ENCODE results near the gene C12orf76. TPM values are rescaled to one million over a fixed set of nuclear protein-coding genes. Genes with fewer than 3 reads are reported as not detected.

C12orf76 gene
- total and polyA plus RNA-seq, 9 of the 15 experiments (the other 6 are each of a cell fraction or from before 2014, with no cell fraction given), result 6.3 to 38.6 (median 12.3) TPM

DNA sequence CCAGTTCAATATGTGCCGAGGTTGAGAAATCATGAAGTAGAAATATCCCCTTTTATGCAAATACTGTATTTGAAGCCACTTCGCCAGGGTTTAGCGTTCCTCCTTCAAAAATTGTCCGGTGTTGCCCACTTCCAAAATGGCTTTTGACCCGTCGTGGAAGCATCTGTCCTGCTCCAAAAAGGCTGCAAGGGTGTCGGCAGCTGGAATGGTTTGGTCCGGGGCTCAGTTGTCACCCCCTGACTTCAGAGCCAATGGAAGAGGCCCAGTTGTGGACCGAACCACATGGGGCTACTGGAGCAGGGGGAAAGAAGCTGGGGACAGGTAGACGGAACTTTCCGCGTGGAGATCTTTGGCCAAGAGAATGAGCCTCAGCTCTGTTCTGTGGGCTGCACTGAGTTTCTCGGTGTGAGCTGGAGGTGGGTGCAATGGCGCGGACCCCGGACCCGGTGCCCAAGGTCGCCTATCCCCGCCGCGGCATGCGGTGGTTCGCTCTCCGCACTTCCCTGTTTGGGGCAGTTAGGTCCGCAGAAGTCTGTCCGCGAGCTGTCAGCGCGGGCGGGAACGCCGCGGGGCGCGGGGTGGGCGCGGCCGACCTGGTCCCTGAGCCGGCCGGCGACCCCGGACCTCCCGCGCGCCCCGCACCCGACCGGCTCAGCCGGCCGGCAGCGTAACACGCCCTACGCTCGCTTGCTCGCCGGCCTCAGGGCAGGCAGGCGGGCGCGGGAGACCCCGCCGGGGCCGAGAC lies 49.2 kb downstream of the C12orf76 start, which contains the start of gene ANKRD13A (continued):
- TF ChIP-seq POLR3A (IDR thresholded peaks at IDR 0.05; ENCODE audit: borderline replicate concordance, extremely low read depth, insufficient read depth, insufficient read length) (no peak), SMAD2 (IDR thresholded peaks at IDR 0.05; ENCODE audit: low read depth, low read length) (no peak), ZNF133 (CRISPR knock-in tag; IDR thresholded peaks at IDR 0.05) (no peak), ZFP91 (CRISPR knock-in tag; IDR thresholded peaks at IDR 0.05) (0 out of 2 replicates have a peak, but pooled peaks have one; percentile 26), KLF13 (tag; IDR thresholded peaks at IDR 0.05; ENCODE audit: borderline replicate concordance, low read depth) (no peak), ZC3H4 (CRISPR knock-in tag; IDR thresholded peaks at IDR 0.05; ENCODE audit: borderline replicate concordance) (no peak), FOXO4 (CRISPR knock-in tag; IDR thresholded peaks at IDR 0.05) (no peak), ZNF134 (CRISPR knock-in tag; conservative IDR thresholded peaks at IDR 0.05) (no peak), SRF (CRISPR knock-in tag; IDR thresholded peaks at IDR 0.05) (peak; percentile 49 to 64; a peak in 1 of 4 replicates), KLF10 (CRISPR knock-in tag; IDR thresholded peaks at IDR 0.05) (no peak), PCBP2 (IDR thresholded peaks at IDR 0.05; ENCODE audit: low read depth, low read length, poor library complexity, severe bottlenecking) (no peak), FOXA1 (IDR thresholded peaks at IDR 0.05; ENCODE audit: borderline replicate concordance) (no peak), ZNF561 (CRISPR knock-in tag; conservative IDR thresholded peaks at IDR 0.05) (no peak), ESRRB (CRISPR knock-in tag; IDR thresholded peaks at IDR 0.05; ENCODE audit: borderline replicate concordance) (no peak), TCF7 (IDR thresholded peaks at IDR 0.05; ENCODE audit: borderline replicate concordance) (peak; percentile 30; the same call in 1 of the 2 replicates)
- TF ChIP-seq, protein P1, sequence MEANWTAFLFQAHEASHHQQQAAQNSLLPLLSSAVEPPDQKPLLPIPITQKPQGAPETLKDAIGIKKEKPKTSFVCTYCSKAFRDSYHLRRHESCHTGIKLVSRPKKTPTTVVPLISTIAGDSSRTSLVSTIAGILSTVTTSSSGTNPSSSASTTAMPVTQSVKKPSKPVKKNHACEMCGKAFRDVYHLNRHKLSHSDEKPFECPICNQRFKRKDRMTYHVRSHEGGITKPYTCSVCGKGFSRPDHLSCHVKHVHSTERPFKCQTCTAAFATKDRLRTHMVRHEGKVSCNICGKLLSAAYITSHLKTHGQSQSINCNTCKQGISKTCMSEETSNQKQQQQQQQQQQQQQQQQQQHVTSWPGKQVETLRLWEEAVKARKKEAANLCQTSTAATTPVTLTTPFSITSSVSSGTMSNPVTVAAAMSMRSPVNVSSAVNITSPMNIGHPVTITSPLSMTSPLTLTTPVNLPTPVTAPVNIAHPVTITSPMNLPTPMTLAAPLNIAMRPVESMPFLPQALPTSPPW (CRISPR knock-in tag; IDR thresholded peaks at IDR 0.05), result peak; percentile 50; the same call in 1 of the 2 replicates
- TF ChIP-seq, protein P2, sequence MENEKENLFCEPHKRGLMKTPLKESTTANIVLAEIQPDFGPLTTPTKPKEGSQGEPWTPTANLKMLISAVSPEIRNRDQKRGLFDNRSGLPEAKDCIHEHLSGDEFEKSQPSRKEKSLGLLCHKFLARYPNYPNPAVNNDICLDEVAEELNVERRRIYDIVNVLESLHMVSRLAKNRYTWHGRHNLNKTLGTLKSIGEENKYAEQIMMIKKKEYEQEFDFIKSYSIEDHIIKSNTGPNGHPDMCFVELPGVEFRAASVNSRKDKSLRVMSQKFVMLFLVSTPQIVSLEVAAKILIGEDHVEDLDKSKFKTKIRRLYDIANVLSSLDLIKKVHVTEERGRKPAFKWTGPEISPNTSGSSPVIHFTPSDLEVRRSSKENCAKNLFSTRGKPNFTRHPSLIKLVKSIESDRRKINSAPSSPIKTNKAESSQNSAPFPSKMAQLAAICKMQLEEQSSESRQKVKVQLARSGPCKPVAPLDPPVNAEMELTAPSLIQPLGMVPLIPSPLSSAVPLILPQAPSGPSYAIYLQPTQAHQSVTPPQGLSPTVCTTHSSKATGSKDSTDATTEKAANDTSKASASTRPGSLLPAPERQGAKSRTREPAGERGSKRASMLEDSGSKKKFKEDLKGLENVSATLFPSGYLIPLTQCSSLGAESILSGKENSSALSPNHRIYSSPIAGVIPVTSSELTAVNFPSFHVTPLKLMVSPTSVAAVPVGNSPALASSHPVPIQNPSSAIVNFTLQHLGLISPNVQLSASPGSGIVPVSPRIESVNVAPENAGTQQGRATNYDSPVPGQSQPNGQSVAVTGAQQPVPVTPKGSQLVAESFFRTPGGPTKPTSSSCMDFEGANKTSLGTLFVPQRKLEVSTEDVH (IDR thresholded peaks at IDR 0.05; ENCODE audit: low read depth, partially characterized antibody), result no peak
- TF ChIP-seq, protein P3, sequence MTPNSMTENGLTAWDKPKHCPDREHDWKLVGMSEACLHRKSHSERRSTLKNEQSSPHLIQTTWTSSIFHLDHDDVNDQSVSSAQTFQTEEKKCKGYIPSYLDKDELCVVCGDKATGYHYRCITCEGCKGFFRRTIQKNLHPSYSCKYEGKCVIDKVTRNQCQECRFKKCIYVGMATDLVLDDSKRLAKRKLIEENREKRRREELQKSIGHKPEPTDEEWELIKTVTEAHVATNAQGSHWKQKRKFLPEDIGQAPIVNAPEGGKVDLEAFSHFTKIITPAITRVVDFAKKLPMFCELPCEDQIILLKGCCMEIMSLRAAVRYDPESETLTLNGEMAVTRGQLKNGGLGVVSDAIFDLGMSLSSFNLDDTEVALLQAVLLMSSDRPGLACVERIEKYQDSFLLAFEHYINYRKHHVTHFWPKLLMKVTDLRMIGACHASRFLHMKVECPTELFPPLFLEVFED (CRISPR knock-in tag; conservative IDR thresholded peaks at IDR 0.05), result peak; percentile 25; the same call in 1 of the 2 replicates

All from K562 (cell line).